Nephron progenitor cell (in vitro differentiated cells): ENCODE results near the gene SLC13A5.
"Not testable (repeated sequence)": the region's sequence is repeated elsewhere in the genome, so short reads cannot be mapped to it uniquely, and the experiment has no call there.

Experiments used
- DNase-seq: peaks from one replicate; pipeline ENCODE4 v3.0.0; 2021
- H3K27ac Mint-ChIP-seq: 2 replicates; pipeline ENCODE4 v1.8.0; 2021; ENCODE audit warnings: mild to moderate bottlenecking, moderate library complexity, mixed read lengths
- H3K27me3 Mint-ChIP-seq: 2 replicates; pipeline ENCODE4 v1.8.0; 2021; ENCODE audit warnings: mild to moderate bottlenecking, low read depth, mixed read lengths; ENCODE audit not compliant: poor library complexity
- H3K36me3 Mint-ChIP-seq: 2 replicates; pipeline ENCODE4 v1.8.0; 2021; ENCODE audit warnings: low read depth, mixed read lengths
- H3K4me1 Mint-ChIP-seq: 2 replicates; pipeline ENCODE4 v1.8.0; 2021; ENCODE audit warnings: mixed read lengths
- H3K4me3 Mint-ChIP-seq: 2 replicates; pipeline ENCODE4 v1.8.0; 2021; ENCODE audit warnings: mild to moderate bottlenecking, moderate library complexity, mixed read lengths
- H3K9me3 Mint-ChIP-seq: 2 replicates; pipeline ENCODE4 v1.8.0; 2021; ENCODE audit warnings: mild to moderate bottlenecking, moderate library complexity, mixed read lengths
- TF ChIP-seq, protein P1 (sequence below): fragments of 200-600 bp; sonication (generic); IDR thresholded peaks from 2 replicates; pipeline ENCODE4 v1.5.0; 2021; ENCODE audit warnings: antibody characterized with exemption

SLC13A5 gene

DNA sequence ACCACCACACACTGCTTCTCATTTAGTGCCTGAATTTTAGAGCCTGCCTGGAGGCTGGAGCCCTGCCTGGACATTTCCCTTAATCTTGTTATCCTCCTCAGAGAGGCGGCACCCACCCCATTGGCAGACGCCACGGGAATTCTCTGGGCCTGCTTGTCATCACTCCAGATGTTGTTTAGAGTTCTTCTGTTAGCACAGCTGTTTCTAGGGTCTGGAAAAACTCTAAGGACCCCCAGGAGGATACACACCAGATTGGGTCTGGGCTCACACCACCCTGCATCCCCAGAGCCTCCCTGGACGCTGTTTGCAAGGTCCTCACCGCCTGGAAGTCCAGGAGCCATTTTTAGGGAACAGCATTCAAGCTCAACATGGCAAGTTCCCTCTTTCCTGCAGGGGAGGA is 42.1 kb upstream of the SLC13A5 start:
- no peaks in the 10 kb centered on the region for H3K9me3 Mint-ChIP-seq
- DNase-seq = no peak
- peaks cover 32% of the 10 kb centered on the region for H3K27me3 Mint-ChIP-seq
- H3K4me3 Mint-ChIP-seq = no peak overlapping the region
- TF ChIP-seq, protein P1, sequence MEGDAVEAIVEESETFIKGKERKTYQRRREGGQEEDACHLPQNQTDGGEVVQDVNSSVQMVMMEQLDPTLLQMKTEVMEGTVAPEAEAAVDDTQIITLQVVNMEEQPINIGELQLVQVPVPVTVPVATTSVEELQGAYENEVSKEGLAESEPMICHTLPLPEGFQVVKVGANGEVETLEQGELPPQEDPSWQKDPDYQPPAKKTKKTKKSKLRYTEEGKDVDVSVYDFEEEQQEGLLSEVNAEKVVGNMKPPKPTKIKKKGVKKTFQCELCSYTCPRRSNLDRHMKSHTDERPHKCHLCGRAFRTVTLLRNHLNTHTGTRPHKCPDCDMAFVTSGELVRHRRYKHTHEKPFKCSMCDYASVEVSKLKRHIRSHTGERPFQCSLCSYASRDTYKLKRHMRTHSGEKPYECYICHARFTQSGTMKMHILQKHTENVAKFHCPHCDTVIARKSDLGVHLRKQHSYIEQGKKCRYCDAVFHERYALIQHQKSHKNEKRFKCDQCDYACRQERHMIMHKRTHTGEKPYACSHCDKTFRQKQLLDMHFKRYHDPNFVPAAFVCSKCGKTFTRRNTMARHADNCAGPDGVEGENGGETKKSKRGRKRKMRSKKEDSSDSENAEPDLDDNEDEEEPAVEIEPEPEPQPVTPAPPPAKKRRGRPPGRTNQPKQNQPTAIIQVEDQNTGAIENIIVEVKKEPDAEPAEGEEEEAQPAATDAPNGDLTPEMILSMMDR = no peak
- peaks cover 25% of the 10 kb centered on the region for H3K4me1 Mint-ChIP-seq
- H3K27ac Mint-ChIP-seq = no peak overlapping the region
- no peaks in the 10 kb centered on the region for H3K36me3 Mint-ChIP-seq

DNA sequence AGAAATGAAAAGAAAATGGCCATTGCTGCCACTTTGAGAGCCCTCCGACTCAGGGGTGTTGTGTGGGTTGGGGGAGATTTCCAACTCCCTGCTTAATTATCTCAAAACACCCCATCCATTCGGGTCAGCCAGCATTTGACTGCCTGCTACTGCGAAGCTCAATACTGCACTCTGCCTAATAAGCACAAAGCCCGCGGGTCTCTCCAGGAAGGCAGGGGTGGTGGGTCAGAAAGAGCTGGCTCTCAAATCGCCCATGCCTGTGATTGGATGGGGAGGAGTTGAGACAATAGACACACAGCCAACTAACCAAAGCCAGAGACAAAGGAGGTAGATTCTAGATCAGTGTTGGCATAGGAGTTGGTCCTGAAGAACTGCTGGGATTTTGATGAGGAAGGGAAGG is 40.4 kb upstream of the SLC13A5 start:
- no peaks in the 10 kb centered on the region for H3K9me3 Mint-ChIP-seq
- peaks cover 25% of the 10 kb centered on the region for H3K4me1 Mint-ChIP-seq
- DNase-seq = no peak
- no peak overlapping the region for H3K27ac Mint-ChIP-seq
- no peaks in the 10 kb centered on the region for H3K36me3 Mint-ChIP-seq
- peaks cover 26% of the 10 kb centered on the region for H3K27me3 Mint-ChIP-seq
- TF ChIP-seq, protein P1 = no peak
- no peak overlapping the region for H3K4me3 Mint-ChIP-seq

DNA sequence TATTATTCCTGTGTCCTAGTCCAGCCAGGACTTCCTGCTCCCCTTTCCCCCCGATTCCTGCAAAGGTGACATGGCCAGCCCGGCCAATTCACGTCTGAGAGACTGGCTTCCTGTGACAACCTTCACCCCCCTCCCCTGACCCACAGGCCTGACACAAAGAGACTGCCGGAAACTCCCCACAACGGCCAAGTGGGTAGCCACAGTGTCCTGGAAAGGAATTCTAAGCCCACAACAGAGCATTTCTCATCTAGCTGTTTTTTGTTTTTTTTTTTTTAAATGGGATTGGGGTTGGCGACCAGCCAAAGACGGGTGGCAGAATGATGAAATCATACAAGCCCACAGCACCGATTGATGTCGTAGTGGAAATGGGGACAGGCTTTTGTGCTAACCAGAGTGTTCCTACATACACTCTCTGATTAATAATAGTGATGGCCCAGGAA is 39.9 kb upstream of the SLC13A5 start:
- H3K9me3 Mint-ChIP-seq = no peaks in the 10 kb centered on the region
- H3K27me3 Mint-ChIP-seq = peaks cover 29% of the 10 kb centered on the region
- H3K27ac Mint-ChIP-seq = no peak overlapping the region
- TF ChIP-seq, protein P1 = no peak
- DNase-seq = no peak
- no peak overlapping the region for H3K4me3 Mint-ChIP-seq
- H3K36me3 Mint-ChIP-seq = no peaks in the 10 kb centered on the region
- peaks cover 25% of the 10 kb centered on the region for H3K4me1 Mint-ChIP-seq

DNA sequence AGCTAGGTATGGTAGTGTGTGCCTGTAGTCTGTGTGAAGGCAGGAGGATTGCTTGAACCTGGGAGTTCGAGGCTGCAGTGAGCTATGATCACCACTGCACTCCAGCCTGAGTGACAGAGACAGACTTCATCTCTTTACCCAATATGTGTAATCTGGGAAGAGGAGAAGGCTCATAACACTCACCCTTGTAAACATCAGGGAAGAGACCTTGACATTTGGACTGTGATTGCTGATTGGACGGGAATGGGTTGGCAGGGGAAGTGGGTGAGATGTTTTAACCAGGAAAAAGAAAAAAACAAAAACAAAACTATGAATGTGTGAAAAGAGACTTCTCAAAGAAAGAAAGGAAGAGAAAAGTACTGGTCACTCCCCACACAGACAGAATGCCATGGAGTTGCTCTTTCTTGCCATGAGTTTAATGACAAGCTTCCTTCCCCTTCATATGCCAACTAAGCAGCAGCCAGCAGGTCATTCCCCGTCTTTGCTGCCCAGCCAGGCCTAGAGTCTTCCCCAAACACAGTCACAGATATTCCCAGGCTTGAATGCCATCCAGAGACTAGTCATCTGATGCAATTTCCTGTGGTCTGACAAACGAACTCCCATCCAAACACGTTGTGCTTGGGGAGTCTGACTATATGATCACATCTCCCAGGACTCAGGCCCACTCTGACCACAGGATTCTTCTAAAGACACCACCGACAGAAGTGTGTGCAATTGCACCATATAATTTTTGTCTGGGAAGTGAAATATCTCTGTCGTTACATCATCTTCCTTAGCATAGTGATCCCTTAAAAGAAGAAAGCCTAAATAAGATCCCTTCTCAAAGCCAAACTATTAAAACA is 39.1 kb upstream of the SLC13A5 start:
- Mint-ChIP-seq H3K4me3 (no peak overlapping the region), H3K9me3 (no peaks in the 10 kb centered on the region), H3K36me3 (no peaks in the 10 kb centered on the region), H3K4me1 (peaks cover 25% of the 10 kb centered on the region), H3K27me3 (peaks cover 32% of the 10 kb centered on the region), H3K27ac (no peak overlapping the region)
- no peak for DNase-seq
- TF ChIP-seq, protein P1 = no peak

DNA sequence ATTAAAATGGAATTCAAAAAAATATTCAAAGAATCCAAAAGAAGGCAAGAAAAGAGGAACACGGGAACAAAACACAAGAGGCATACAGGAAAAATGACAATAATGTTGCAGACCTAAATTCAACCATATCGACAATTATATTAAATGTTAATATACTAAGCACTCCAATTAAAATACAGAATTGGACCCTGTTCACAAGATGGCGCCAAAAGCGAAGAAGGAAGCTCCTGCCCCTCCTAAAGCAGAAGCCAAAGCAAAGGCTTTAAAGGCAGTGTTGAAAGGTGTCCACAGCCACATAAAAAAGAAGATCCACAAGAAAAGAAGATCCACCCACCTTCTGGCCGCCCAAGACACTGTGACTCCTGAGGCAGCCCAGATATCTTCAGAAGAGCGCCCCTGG is 36.4 kb upstream of the SLC13A5 start:
- no peak for DNase-seq
- peaks cover 12% of the 10 kb centered on the region for H3K4me1 Mint-ChIP-seq
- peaks cover 4% of the 10 kb centered on the region for H3K9me3 Mint-ChIP-seq
- no peaks in the 10 kb centered on the region for H3K36me3 Mint-ChIP-seq
- TF ChIP-seq, protein P1 = no peak
- H3K27ac Mint-ChIP-seq = no peak overlapping the region
- no peak overlapping the region for H3K4me3 Mint-ChIP-seq
- H3K27me3 Mint-ChIP-seq = peaks cover 33% of the 10 kb centered on the region

DNA sequence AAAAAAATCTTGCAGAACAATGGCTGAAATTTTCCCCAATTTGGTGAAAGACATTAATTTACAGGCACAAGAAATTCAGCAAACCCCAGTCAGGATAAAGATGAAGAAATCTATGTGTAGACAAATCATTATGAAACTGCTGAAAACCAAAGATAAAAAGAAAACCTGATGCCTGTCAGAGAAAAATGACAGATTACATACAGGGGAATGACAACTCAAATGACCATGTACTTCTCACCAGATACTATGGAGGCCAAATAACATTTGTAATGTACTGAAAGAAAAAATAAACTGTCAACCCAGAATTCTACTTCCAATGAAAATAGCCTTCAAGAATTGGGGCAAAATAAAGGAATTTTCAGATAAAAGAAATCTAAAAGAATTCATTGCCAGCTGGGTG is 35.4 kb upstream of the SLC13A5 start:
- TF ChIP-seq, protein P1 = no peak
- H3K4me3 Mint-ChIP-seq = no peak overlapping the region
- H3K27me3 Mint-ChIP-seq = peaks cover 34% of the 10 kb centered on the region
- no peaks in the 10 kb centered on the region for H3K36me3 Mint-ChIP-seq
- H3K9me3 Mint-ChIP-seq = peaks cover 4% of the 10 kb centered on the region
- peaks cover 12% of the 10 kb centered on the region for H3K4me1 Mint-ChIP-seq
- no peak for DNase-seq
- H3K27ac Mint-ChIP-seq = no peak overlapping the region

DNA sequence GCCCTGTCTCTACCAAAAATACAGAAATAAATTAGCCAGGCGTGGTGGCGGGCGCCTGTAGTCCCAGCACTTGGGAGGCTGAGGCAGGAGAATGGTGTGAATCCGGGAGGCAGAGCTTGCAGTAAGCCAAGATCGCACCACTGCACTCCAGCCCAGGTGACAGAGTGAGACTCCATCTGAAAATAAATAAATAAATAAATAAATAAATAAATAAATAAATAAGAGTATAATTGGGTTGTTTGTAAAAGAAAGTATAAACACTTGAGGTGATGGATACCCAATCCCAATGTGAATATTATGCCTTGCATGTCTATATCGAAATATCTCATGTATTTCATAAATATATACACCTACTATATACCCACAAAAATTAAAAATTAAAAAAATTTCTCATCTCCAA is 33.5 kb upstream of the SLC13A5 start:
- H3K9me3 Mint-ChIP-seq, H3K36me3 Mint-ChIP-seq, DNase-seq, H3K4me3 Mint-ChIP-seq, H3K27ac Mint-ChIP-seq, H3K4me1 Mint-ChIP-seq: not testable (repeated sequence)
- peaks cover 42% of the 10 kb centered on the region for H3K27me3 Mint-ChIP-seq
